WTC11 (cell line): Measurements from ENCODE around the gene NR1I3. TPM values are rescaled to one million over a fixed set of nuclear protein-coding genes. Genes with fewer than 3 reads are reported as not detected.

Source experiments
- ATAC-seq: fragments of 200-7000 bp; cut with Tn5 transposase; 2 replicates; pipeline ENCODE4 v1.10.0; 2021; ENCODE audit warnings: mild to moderate bottlenecking, moderate library complexity
- CTCF ChIA-PET: fragments of 300-600 bp; sonication (Branson Sonifier 250); formaldehyde crosslinking; loops from one replicate; lab custom pipeline; 2021; ENCODE audit warnings: antibody characterized with exemption; lab: Charles Lee
- POLR2A ChIA-PET: fragments of 350-600 bp; sonication (Branson Sonifier 250); formaldehyde crosslinking; loops from one replicate; lab custom pipeline; 2021; ENCODE audit warnings: antibody characterized with exemption; lab: Charles Lee
- DNase-seq: peaks from one replicate; pipeline ENCODE4 v3.0.0; 2021; ENCODE audit warnings: low spot score
- H3K27ac Mint-ChIP-seq: 2 replicates; pipeline ENCODE4 v1.8.0; 2021; ENCODE audit warnings: mixed read lengths
- H3K27me3 Mint-ChIP-seq: 2 replicates; pipeline ENCODE4 v1.8.0; 2021; ENCODE audit warnings: low read depth, mild to moderate bottlenecking, moderate library complexity, mixed read lengths
- H3K36me3 Mint-ChIP-seq: 2 replicates; pipeline ENCODE4 v1.8.0; 2021; ENCODE audit warnings: mixed read lengths
- H3K4me1 Mint-ChIP-seq: 2 replicates; pipeline ENCODE4 v1.8.0; 2022; ENCODE audit warnings: mixed read lengths
- H3K4me3 Mint-ChIP-seq: 2 replicates; pipeline ENCODE4 v1.8.0; 2021; ENCODE audit warnings: mild to moderate bottlenecking, moderate library complexity, mixed read lengths
- H3K9me3 Mint-ChIP-seq: 2 replicates; pipeline ENCODE4 v1.8.0; 2021; ENCODE audit warnings: mixed read lengths
- ATF6 ChIP-seq: sonication (generic); formaldehyde crosslinking; IDR thresholded peaks from 2 replicates; pipeline ENCODE4 v1.8.1; 2023; ENCODE audit warnings: mild to moderate bottlenecking, missing genetic modification reagents
- CREM ChIP-seq: sonication (generic); formaldehyde crosslinking; IDR thresholded peaks from 2 replicates; pipeline ENCODE4 v1.8.1; 2022; ENCODE audit warnings: mild to moderate bottlenecking, missing genetic modification reagents, moderate library complexity
- EMX1 ChIP-seq: fragments of 250-450 bp; sonication (Bioruptor Pico); IDR thresholded peaks from 2 replicates; pipeline ENCODE4 v1.8.0; 2021; ENCODE audit warnings: mild to moderate bottlenecking
- GTF2I ChIP-seq: fragments of 250-450 bp; sonication (Bioruptor Pico); conservative IDR thresholded peaks from 2 replicates; pipeline ENCODE4 v1.4.0; 2021; ENCODE audit warnings: mild to moderate bottlenecking
- HMGA2 ChIP-seq: fragments of 250-450 bp; sonication (Bioruptor Pico); IDR thresholded peaks from 2 replicates; pipeline ENCODE4 v1.4.0; 2021; ENCODE audit warnings: mild to moderate bottlenecking, moderate library complexity
- IRF2 ChIP-seq: sonication (generic); formaldehyde crosslinking; IDR thresholded peaks from 2 replicates; pipeline ENCODE4 v1.8.0; 2022; ENCODE audit warnings: low read depth, missing genetic modification reagents, borderline replicate concordance
- JAZF1 ChIP-seq: fragments of 250-450 bp; sonication (Bioruptor Pico); IDR thresholded peaks from 2 replicates; pipeline ENCODE4 v1.9.0; 2021; ENCODE audit warnings: moderate library complexity, mild to moderate bottlenecking, inconsistent platforms
- NFATC4 ChIP-seq: fragments of 250-450 bp; sonication (Bioruptor Pico); IDR thresholded peaks from 2 replicates; pipeline ENCODE4 v1.9.0; 2021; ENCODE audit warnings: mild to moderate bottlenecking
- NFE2L1 ChIP-seq: sonication (generic); formaldehyde crosslinking; IDR thresholded peaks from 2 replicates; pipeline ENCODE4 v1.8.1; 2023; ENCODE audit warnings: missing genetic modification reagents
- PRDM15 ChIP-seq: sonication (generic); formaldehyde crosslinking; IDR thresholded peaks from 2 replicates; pipeline ENCODE4 v1.8.0; 2022; ENCODE audit warnings: missing genetic modification reagents
- SMAD4 ChIP-seq: sonication (generic); formaldehyde crosslinking; IDR thresholded peaks from 2 replicates; pipeline ENCODE4 v1.8.0; 2022; ENCODE audit warnings: mild to moderate bottlenecking, missing genetic modification reagents
- TEAD1 ChIP-seq: sonication (generic); formaldehyde crosslinking; IDR thresholded peaks from 2 replicates; pipeline ENCODE4 v1.8.0; 2022; ENCODE audit warnings: mild to moderate bottlenecking, missing genetic modification reagents
- ZNF138 ChIP-seq: sonication (generic); formaldehyde crosslinking; conservative IDR thresholded peaks from 2 replicates; pipeline ENCODE4 v1.8.1; 2022; ENCODE audit warnings: mild to moderate bottlenecking, moderate library complexity, missing genetic modification reagents
- ZNF263 ChIP-seq: sonication (generic); formaldehyde crosslinking; IDR thresholded peaks from 2 replicates; pipeline ENCODE4 v1.8.1; 2022; ENCODE audit warnings: low read depth, mild to moderate bottlenecking, moderate library complexity, missing genetic modification reagents
- ZNF317 ChIP-seq: sonication (generic); formaldehyde crosslinking; IDR thresholded peaks from 2 replicates; pipeline ENCODE4 v1.8.1; 2023; ENCODE audit warnings: low read depth, mild to moderate bottlenecking, moderate library complexity, missing genetic modification reagents, borderline replicate concordance
- total RNA-seq: library from RNA; stranded (reverse); gene quantifications from 3 replicates; pipeline ENCODE4 v1.2.3, GENCODE V29; 2021
- TF ChIP-seq, protein P1 (sequence below): sonication (generic); formaldehyde crosslinking; IDR thresholded peaks from 2 replicates; pipeline ENCODE4 v1.8.0; 2023; ENCODE audit warnings: missing genetic modification reagents, mild to moderate bottlenecking, borderline replicate concordance
- TF ChIP-seq, protein P2 (sequence below): sonication (generic); formaldehyde crosslinking; IDR thresholded peaks from 2 replicates; pipeline ENCODE4 v1.8.1; 2023; ENCODE audit warnings: mild to moderate bottlenecking, missing genetic modification reagents
- TF ChIP-seq, protein P3 (sequence below): fragments of 250-450 bp; sonication (Bioruptor Pico); IDR thresholded peaks from 2 replicates; pipeline ENCODE4 v1.9.0; 2021; ENCODE audit warnings: mild to moderate bottlenecking, borderline replicate concordance

NR1I3 gene
- total RNA-seq, 1 experiment from 2014 or later = not detected

DNA sequence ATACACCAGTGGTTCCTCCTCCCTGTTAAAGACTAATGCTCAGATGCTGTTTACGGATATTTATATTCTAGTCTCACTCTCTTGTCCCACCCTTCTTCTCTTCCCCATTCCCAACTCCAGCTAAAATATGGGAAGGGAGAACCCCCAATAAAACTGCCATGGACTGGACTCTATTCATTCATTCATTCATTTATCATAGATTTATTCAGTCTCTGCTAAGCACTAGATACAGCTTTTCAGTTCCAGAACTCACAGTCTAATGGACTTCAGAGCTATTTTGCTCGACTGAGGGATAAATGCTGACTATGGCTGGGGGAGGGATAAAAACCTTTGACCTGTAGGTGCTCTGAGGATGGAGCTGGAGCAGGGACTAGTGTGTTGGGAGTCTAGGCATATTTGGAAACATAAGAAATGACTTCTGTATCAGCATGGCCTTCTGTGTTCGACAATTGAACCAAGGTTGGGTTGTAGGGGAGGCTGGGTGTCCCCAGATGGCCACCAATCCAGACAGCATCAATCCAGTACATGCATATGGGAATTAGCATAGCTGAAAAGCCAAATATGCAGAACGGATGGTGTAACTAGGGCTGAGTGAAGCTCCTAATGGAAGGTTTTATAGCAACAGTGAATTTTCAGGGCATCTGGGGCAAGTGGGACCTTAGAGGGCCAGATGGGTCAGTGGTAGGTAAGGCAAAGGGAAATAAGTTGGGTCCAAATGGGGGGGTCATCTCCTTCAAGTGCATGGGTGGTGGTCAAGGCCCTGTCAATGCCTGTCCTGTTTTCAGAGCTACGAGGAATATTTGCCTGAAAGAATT lies 18.7 kb downstream of the NR1I3 start:
- H3K9me3 Mint-ChIP-seq = no peaks in the 10 kb centered on the region
- POLR2A ChIA-PET = no interaction called here

More for the DNA sequence above, 18.7 kb downstream of the NR1I3 start:
- ATAC-seq (no peak), DNase-seq (no peak)
- H3K4me1 Mint-ChIP-seq = peaks cover 38% of the 10 kb centered on the region
- H3K27ac Mint-ChIP-seq = no peak overlapping the region
- peaks cover 8% of the 10 kb centered on the region for H3K36me3 Mint-ChIP-seq
- H3K4me3 Mint-ChIP-seq = no peak overlapping the region
- CTCF ChIA-PET = interaction anchor here (0.9 to 1.4 kb wide), 5 partner anchors 7 to 163 kb away, joined by 3 to 6 read pairs (median 3); partner anchors contain the start of gene ADAMTS4
- H3K27me3 Mint-ChIP-seq = no peaks in the 10 kb centered on the region
- TF ChIP-seq GTF2I (CRISPR knock-in tag) (no peak), HMGA2 (CRISPR knock-in tag) (no peak), ZNF138 (CRISPR knock-in tag) (no peak), IRF2 (CRISPR knock-in tag) (no peak), NFE2L1 (CRISPR knock-in tag) (no peak), SMAD4 (CRISPR knock-in tag) (no peak), PRDM15 (CRISPR knock-in tag) (no peak), JAZF1 (CRISPR knock-in tag) (no peak), ZNF263 (CRISPR knock-in tag) (no peak), EMX1 (CRISPR knock-in tag) (no peak), ZNF317 (CRISPR knock-in tag) (no peak), ATF6 (CRISPR knock-in tag) (no peak), TEAD1 (CRISPR knock-in tag) (no peak), NFATC4 (no peak), CREM (no peak)
- TF ChIP-seq, protein P1, sequence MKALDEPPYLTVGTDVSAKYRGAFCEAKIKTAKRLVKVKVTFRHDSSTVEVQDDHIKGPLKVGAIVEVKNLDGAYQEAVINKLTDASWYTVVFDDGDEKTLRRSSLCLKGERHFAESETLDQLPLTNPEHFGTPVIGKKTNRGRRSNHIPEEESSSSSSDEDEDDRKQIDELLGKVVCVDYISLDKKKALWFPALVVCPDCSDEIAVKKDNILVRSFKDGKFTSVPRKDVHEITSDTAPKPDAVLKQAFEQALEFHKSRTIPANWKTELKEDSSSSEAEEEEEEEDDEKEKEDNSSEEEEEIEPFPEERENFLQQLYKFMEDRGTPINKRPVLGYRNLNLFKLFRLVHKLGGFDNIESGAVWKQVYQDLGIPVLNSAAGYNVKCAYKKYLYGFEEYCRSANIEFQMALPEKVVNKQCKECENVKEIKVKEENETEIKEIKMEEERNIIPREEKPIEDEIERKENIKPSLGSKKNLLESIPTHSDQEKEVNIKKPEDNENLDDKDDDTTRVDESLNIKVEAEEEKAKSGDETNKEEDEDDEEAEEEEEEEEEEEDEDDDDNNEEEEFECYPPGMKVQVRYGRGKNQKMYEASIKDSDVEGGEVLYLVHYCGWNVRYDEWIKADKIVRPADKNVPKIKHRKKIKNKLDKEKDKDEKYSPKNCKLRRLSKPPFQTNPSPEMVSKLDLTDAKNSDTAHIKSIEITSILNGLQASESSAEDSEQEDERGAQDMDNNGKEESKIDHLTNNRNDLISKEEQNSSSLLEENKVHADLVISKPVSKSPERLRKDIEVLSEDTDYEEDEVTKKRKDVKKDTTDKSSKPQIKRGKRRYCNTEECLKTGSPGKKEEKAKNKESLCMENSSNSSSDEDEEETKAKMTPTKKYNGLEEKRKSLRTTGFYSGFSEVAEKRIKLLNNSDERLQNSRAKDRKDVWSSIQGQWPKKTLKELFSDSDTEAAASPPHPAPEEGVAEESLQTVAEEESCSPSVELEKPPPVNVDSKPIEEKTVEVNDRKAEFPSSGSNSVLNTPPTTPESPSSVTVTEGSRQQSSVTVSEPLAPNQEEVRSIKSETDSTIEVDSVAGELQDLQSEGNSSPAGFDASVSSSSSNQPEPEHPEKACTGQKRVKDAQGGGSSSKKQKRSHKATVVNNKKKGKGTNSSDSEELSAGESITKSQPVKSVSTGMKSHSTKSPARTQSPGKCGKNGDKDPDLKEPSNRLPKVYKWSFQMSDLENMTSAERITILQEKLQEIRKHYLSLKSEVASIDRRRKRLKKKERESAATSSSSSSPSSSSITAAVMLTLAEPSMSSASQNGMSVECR (CRISPR knock-in tag) = no peak
- TF ChIP-seq, protein P2, sequence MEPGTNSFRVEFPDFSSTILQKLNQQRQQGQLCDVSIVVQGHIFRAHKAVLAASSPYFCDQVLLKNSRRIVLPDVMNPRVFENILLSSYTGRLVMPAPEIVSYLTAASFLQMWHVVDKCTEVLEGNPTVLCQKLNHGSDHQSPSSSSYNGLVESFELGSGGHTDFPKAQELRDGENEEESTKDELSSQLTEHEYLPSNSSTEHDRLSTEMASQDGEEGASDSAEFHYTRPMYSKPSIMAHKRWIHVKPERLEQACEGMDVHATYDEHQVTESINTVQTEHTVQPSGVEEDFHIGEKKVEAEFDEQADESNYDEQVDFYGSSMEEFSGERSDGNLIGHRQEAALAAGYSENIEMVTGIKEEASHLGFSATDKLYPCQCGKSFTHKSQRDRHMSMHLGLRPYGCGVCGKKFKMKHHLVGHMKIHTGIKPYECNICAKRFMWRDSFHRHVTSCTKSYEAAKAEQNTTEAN = no peak
- TF ChIP-seq, protein P3, sequence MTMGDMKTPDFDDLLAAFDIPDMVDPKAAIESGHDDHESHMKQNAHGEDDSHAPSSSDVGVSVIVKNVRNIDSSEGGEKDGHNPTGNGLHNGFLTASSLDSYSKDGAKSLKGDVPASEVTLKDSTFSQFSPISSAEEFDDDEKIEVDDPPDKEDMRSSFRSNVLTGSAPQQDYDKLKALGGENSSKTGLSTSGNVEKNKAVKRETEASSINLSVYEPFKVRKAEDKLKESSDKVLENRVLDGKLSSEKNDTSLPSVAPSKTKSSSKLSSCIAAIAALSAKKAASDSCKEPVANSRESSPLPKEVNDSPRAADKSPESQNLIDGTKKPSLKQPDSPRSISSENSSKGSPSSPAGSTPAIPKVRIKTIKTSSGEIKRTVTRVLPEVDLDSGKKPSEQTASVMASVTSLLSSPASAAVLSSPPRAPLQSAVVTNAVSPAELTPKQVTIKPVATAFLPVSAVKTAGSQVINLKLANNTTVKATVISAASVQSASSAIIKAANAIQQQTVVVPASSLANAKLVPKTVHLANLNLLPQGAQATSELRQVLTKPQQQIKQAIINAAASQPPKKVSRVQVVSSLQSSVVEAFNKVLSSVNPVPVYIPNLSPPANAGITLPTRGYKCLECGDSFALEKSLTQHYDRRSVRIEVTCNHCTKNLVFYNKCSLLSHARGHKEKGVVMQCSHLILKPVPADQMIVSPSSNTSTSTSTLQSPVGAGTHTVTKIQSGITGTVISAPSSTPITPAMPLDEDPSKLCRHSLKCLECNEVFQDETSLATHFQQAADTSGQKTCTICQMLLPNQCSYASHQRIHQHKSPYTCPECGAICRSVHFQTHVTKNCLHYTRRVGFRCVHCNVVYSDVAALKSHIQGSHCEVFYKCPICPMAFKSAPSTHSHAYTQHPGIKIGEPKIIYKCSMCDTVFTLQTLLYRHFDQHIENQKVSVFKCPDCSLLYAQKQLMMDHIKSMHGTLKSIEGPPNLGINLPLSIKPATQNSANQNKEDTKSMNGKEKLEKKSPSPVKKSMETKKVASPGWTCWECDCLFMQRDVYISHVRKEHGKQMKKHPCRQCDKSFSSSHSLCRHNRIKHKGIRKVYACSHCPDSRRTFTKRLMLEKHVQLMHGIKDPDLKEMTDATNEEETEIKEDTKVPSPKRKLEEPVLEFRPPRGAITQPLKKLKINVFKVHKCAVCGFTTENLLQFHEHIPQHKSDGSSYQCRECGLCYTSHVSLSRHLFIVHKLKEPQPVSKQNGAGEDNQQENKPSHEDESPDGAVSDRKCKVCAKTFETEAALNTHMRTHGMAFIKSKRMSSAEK = no peak
